Vagina (tissue), 2 donors: ENCODE results near the gene VSIG4.

Experiments
- POLR2A ChIP-seq, 2 donors: fragments of 450-650 bp; IDR thresholded peaks; one replicate each; pipeline ENCODE4 v1.6.1; 2017; ENCODE audit warnings: antibody characterized with exemption in 2 of 2, mild to moderate bottlenecking in 2 of 2, moderate library complexity in 2 of 2
- POLR2AphosphoS5 ChIP-seq, 2 donors: sonication (generic); formaldehyde crosslinking; IDR thresholded peaks; one replicate each; pipeline ENCODE4 v1.9.0; 2017; ENCODE audit warnings: antibody characterized with exemption in 2 of 2, mild to moderate bottlenecking in 2 of 2, low read depth in 1 of 2; ENCODE audit not compliant: insufficient read depth in 1 of 2
- TF ChIP-seq, protein P1 (sequence below), 3 experiments: fragments of 450-650 bp in 2 of 3; fragments of 200-600 bp in 1 of 3; sonication (generic) in 1 of 3; IDR thresholded peaks; one replicate each; pipeline ENCODE4 v1.5.1; 2017 to 2019; ENCODE audit warnings: antibody characterized with exemption in 3 of 3, mild to moderate bottlenecking in 2 of 3, moderate library complexity in 2 of 3

DNA sequence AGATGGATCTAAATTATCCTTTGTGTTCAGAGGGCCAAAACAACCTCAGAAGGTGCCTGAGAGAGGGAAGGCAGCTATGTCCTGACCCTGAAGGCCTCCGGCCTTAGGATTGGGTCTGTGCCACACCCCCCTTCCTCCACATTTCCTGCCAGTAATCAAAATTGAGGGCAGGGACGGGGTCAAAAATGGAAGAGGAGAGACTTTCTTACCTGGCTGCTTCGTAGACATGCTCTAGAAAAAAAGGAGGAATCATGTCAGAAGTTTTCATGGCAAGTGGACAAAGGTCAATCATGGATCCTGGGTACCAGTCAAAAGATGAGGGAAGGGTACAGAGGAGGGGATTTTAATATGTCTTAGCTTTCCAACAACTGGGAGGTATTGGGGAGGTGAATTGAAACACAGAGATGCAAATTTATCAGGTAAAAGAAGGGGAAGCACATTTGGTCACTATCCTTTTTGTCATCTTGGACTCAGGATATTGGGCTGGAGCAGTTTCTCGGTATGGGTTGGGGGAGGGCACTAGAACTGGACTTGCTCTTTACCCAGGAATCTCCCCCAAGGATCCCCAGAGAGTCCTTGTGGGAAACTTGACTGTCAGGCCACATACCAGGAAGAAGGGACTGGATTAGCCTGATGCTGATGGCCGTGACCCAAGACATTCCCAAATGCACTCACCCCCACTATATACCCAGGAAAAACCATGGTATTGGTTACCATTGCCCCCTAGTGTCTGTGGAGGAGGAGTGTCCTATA is 17.1 kb downstream of the VSIG4 start:
- TF ChIP-seq, protein P1, sequence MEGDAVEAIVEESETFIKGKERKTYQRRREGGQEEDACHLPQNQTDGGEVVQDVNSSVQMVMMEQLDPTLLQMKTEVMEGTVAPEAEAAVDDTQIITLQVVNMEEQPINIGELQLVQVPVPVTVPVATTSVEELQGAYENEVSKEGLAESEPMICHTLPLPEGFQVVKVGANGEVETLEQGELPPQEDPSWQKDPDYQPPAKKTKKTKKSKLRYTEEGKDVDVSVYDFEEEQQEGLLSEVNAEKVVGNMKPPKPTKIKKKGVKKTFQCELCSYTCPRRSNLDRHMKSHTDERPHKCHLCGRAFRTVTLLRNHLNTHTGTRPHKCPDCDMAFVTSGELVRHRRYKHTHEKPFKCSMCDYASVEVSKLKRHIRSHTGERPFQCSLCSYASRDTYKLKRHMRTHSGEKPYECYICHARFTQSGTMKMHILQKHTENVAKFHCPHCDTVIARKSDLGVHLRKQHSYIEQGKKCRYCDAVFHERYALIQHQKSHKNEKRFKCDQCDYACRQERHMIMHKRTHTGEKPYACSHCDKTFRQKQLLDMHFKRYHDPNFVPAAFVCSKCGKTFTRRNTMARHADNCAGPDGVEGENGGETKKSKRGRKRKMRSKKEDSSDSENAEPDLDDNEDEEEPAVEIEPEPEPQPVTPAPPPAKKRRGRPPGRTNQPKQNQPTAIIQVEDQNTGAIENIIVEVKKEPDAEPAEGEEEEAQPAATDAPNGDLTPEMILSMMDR (IDR thresholded peaks at IDR 0.05) = no peak
- TF ChIP-seq POLR2A (IDR thresholded peaks at IDR 0.05) (no peak), POLR2AphosphoS5 (IDR thresholded peaks at IDR 0.05; ENCODE audit: insufficient read depth in 1 of 2, low read depth in 1 of 2) (no peak)
